ENCODE results near the gene RUFY2. TPM values are rescaled to one million over a fixed set of nuclear protein-coding genes. Genes with fewer than 3 reads are reported as not detected.

RUFY2 gene
- total and polyA plus RNA-seq, 2 experiments from 2014 or later, result 10.3 to 17.3 TPM

- H3K9me2 ChIP-seq (ENCODE audit: insufficient read depth), result no peaks in the 10 kb centered on the region
- H3K4me3 ChIP-seq, result no peak overlapping the region
- peaks cover 4% of the 10 kb centered on the region for H3K27me3 Mint-ChIP-seq (ENCODE audit: insufficient read depth, low read depth, poor library complexity)
- ATAC-seq, result no peak
- no peak overlapping the region for H3K4me2 ChIP-seq
- H3K27ac Mint-ChIP-seq, result no peak overlapping the region
- no peaks in the 10 kb centered on the region for H3K4me1 ChIP-seq (ENCODE audit: insufficient read depth)
- H3F3A ChIP-seq (replicated peaks; ENCODE audit: low read depth), result no peaks in the 10 kb centered on the region
- H3K27ac ChIP-seq (ENCODE audit: low read depth), result no peak overlapping the region
- no peaks in the 10 kb centered on the region for H3K27me3 ChIP-seq (ENCODE audit: insufficient read depth)
- H3K4me1 Mint-ChIP-seq, result no peaks in the 10 kb centered on the region
- H3K4me3 Mint-ChIP-seq, result no peak overlapping the region
- DNase-seq (ENCODE audit: low spot score), result no peak
- H3K79me2 ChIP-seq (replicated peaks; ENCODE audit: insufficient read depth), result no peaks in the 10 kb centered on the region
- TF ChIP-seq ZNF331 (CRISPR knock-in tag; IDR thresholded peaks at IDR 0.05; ENCODE audit: low read depth) (no peak), JUNB (IDR thresholded peaks at IDR 0.05; ENCODE audit: unreplicated experiment) (no peak), EZH2 (IDR thresholded peaks at IDR 0.05; ENCODE audit: low read depth, unreplicated experiment) (no peak), EZH2phosphoT487 (IDR thresholded peaks at IDR 0.05; ENCODE audit: unreplicated experiment) (no peak), STAT1 (IDR thresholded peaks at IDR 0.05; ENCODE audit: unreplicated experiment) (no peak), CTCF (conservative IDR thresholded peaks at IDR 0.05; ENCODE audit: low read depth in 2 of 2) (no peak), POLR2AphosphoS5 (IDR thresholded peaks at IDR 0.05; ENCODE audit: low read depth) (no peak), ZNF114 (CRISPR knock-in tag; IDR thresholded peaks at IDR 0.05) (no peak), NANOG (IDR thresholded peaks at IDR 0.05; ENCODE audit: borderline replicate concordance) (no peak), ETS1 (IDR thresholded peaks at IDR 0.05) (no peak), CREB1 (CRISPR knock-in tag; IDR thresholded peaks at IDR 0.05; ENCODE audit: low read depth) (no peak)
- TF ChIP-seq, protein P1, sequence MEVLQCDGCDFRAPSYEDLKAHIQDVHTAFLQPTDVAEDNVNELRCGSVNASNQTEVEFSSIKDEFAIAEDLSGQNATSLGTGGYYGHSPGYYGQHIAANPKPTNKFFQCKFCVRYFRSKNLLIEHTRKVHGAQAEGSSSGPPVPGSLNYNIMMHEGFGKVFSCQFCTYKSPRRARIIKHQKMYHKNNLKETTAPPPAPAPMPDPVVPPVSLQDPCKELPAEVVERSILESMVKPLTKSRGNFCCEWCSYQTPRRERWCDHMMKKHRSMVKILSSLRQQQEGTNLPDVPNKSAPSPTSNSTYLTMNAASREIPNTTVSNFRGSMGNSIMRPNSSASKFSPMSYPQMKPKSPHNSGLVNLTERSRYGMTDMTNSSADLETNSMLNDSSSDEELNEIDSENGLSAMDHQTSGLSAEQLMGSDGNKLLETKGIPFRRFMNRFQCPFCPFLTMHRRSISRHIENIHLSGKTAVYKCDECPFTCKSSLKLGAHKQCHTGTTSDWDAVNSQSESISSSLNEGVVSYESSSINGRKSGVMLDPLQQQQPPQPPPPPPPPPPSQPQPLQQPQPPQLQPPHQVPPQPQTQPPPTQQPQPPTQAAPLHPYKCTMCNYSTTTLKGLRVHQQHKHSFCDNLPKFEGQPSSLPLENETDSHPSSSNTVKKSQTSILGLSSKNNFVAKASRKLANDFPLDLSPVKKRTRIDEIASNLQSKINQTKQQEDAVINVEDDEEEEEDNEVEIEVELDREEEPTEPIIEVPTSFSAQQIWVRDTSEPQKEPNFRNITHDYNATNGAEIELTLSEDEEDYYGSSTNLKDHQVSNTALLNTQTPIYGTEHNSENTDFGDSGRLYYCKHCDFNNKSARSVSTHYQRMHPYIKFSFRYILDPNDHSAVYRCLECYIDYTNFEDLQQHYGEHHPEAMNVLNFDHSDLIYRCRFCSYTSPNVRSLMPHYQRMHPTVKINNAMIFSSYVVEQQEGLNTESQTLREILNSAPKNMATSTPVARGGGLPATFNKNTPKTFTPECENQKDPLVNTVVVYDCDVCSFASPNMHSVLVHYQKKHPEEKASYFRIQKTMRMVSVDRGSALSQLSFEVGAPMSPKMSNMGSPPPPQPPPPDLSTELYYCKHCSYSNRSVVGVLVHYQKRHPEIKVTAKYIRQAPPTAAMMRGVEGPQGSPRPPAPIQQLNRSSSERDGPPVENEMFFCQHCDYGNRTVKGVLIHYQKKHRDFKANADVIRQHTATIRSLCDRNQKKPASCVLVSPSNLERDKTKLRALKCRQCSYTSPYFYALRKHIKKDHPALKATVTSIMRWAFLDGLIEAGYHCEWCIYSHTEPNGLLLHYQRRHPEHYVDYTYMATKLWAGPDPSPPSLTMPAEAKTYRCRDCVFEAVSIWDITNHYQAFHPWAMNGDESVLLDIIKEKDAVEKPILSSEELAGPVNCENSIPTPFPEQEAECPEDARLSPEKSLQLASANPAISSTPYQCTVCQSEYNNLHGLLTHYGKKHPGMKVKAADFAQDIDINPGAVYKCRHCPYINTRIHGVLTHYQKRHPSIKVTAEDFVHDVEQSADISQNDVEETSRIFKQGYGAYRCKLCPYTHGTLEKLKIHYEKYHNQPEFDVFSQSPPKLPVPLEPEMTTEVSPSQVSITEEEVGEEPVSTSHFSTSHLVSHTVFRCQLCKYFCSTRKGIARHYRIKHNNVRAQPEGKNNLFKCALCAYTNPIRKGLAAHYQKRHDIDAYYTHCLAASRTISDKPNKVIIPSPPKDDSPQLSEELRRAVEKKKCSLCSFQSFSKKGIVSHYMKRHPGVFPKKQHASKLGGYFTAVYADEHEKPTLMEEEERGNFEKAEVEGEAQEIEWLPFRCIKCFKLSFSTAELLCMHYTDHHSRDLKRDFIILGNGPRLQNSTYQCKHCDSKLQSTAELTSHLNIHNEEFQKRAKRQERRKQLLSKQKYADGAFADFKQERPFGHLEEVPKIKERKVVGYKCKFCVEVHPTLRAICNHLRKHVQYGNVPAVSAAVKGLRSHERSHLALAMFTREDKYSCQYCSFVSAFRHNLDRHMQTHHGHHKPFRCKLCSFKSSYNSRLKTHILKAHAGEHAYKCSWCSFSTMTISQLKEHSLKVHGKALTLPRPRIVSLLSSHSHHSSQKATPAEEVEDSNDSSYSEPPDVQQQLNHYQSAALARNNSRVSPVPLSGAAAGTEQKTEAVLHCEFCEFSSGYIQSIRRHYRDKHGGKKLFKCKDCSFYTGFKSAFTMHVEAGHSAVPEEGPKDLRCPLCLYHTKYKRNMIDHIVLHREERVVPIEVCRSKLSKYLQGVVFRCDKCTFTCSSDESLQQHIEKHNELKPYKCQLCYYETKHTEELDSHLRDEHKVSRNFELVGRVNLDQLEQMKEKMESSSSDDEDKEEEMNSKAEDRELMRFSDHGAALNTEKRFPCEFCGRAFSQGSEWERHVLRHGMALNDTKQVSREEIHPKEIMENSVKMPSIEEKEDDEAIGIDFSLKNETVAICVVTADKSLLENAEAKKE (CRISPR knock-in tag; IDR thresholded peaks at IDR 0.05), result no peak
- TF ChIP-seq, protein P2, sequence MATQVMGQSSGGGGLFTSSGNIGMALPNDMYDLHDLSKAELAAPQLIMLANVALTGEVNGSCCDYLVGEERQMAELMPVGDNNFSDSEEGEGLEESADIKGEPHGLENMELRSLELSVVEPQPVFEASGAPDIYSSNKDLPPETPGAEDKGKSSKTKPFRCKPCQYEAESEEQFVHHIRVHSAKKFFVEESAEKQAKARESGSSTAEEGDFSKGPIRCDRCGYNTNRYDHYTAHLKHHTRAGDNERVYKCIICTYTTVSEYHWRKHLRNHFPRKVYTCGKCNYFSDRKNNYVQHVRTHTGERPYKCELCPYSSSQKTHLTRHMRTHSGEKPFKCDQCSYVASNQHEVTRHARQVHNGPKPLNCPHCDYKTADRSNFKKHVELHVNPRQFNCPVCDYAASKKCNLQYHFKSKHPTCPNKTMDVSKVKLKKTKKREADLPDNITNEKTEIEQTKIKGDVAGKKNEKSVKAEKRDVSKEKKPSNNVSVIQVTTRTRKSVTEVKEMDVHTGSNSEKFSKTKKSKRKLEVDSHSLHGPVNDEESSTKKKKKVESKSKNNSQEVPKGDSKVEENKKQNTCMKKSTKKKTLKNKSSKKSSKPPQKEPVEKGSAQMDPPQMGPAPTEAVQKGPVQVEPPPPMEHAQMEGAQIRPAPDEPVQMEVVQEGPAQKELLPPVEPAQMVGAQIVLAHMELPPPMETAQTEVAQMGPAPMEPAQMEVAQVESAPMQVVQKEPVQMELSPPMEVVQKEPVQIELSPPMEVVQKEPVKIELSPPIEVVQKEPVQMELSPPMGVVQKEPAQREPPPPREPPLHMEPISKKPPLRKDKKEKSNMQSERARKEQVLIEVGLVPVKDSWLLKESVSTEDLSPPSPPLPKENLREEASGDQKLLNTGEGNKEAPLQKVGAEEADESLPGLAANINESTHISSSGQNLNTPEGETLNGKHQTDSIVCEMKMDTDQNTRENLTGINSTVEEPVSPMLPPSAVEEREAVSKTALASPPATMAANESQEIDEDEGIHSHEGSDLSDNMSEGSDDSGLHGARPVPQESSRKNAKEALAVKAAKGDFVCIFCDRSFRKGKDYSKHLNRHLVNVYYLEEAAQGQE (IDR thresholded peaks at IDR 0.05; ENCODE audit: unreplicated experiment), result no peak
- H3K9me3 Mint-ChIP-seq, result peaks cover 19% of the 10 kb centered on the region
- H2AFZ ChIP-seq, result no peak overlapping the region
- H3K36me3 ChIP-seq (ENCODE audit: insufficient read depth), result peaks cover 9% of the 10 kb centered on the region
- H4K20me1 ChIP-seq (replicated peaks; ENCODE audit: insufficient read depth), result 0 out of 2 replicates have a peak, but pooled peaks cover 3% of the 10 kb centered on the region
- H3K36me3 Mint-ChIP-seq (ENCODE audit: low read depth), result peaks cover 60% of the 10 kb centered on the region
Measured at GRCh38 chr10:68371604-68372003, 35.5 kb downstream of the RUFY2 start.

Data from GM23338 (cell line).